Suprapubic skin (tissue), 3 donors: Measurements from ENCODE around the gene GRIFIN.

Experiments used
- CTCF ChIP-seq, 2 donors: fragments of 200-600 bp in 1 of 2; fragments of 450-650 bp in 1 of 2; sonication (generic) in 1 of 2; IDR thresholded peaks; one replicate each; pipeline ENCODE4 v1.5.1; 2016 to 2019; ENCODE audit warnings: antibody characterized with exemption in 2 of 2, mild to moderate bottlenecking in 1 of 2, moderate library complexity in 1 of 2
- EP300 ChIP-seq: sonication (generic); formaldehyde crosslinking; IDR thresholded peaks from one replicate; pipeline ENCODE4 v1.6.1; 2017; ENCODE audit warnings: antibody characterized with exemption

GRCh38 chr7:2480070-2480408, 3.8 kb upstream of the GRIFIN start:
- no peak for TF ChIP-seq CTCF (IDR thresholded peaks at IDR 0.05)
- no peak for TF ChIP-seq EP300
